ENCODE data around the gene CCDC63.

GRCh38 chr12:110940933-110941332, 94.1 kb downstream of the CCDC63 start:
- no peak for TF ChIP-seq POLR2AphosphoS5 (IDR thresholded peaks at IDR 0.05)
- TF ChIP-seq POLR2A (IDR thresholded peaks at IDR 0.05), result no peak

All from breast epithelium (tissue), 3 donors.